Stimulated activated naive CD4-positive, alpha-beta T cell treated with Interleukin-2 at 50 U/mL for 16 hours (primary cell): ENCODE data around the gene NUDT10.
"Not testable (repeated sequence)": the region's sequence is repeated elsewhere in the genome, so short reads cannot be mapped to it uniquely, and the experiment has no call there.

Source experiments
- DNase-seq: peaks from one replicate; lab custom pipeline; 2025; lab: John Stamatoyannopoulos, UW

Gene NUDT10

GRCh38 chrX:51332188-51332942, at the start of gene NUDT10:
Gene NUDT10, plus strand, starts transcription at chrX:51332822. Its CDS starts 144 bp downstream, at chrX:51332966.
- DNase-seq: peak; percentile 19

DNA sequence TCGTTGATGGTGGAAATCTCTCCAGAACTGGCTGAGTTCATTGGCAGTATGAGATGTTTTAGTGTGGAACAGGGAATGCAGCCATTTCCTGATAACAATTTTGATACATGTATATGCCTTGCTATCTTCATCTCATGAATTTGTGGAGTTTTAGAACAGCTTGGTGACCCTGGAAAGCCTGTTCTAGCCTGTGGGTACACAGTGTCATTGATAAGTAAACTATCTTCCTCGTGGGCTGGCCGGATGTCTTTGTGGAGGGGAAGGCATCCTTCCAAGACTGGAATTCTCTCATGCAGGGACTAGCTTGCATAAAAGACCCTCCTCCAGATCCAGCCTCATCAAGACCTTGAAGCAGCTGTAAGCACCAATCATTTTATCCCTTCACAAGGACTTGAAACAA, 40.2 kb upstream of the NUDT10 start:
- DNase-seq: no peak

DNA sequence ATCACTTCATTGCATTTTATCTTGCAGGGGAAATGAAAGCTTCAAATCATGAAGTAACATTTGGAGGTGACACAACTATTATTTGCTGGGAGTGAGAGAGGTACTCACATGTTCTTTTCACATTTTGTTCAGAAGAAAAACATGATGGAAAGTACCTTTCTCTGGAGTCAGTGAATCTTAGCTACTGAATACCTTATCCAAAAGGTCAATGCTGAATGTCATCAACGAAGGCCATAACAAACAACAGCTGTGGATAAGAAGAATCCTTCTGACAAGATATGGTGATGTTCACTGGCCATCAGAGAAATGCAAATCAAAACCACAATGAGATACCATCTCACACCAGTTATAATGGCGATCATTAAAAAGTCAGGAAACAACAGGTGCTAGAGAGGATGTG, 36.5 kb upstream of the NUDT10 start:
- DNase-seq: no peak

- DNase-seq: no peak
These were observed 16.4 kb upstream of the NUDT10 start for GRCh38 chrX:51316271-51316670.

DNA sequence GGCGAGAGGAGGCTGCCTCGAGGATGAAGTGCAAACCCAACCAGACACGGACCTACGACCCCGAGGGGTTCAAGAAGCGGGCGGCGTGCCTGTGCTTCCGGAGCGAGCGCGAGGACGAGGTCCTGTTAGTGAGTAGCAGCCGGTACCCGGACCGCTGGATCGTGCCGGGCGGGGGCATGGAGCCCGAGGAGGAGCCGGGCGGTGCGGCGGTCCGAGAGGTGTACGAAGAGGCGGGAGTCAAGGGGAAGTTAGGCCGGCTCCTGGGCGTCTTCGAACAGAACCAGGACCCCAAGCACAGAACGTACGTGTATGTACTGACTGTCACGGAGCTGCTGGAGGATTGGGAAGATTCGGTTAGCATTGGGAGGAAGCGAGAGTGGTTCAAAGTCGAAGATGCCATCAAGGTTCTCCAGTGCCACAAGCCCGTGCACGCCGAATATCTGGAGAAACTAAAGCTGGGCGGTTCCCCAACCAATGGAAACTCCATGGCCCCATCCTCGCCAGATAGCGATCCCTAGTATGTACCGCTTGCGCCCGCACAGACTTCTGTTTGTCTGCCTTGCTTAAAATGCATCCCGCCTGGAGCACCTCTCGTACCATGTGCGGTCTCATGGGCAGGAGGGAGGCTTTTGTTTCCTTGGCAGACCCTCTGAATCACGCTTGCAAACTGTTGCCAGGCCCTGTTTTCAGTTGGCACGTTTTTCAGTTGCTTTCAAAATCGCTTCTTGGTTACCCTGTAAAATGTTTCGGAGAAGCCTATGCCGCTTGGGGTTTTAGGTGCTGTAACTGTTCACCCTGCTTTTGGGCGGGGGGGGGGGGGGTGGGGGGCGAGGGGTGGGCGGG, 542 bp downstream of the NUDT10 start:
- not testable (repeated sequence) for DNase-seq

GRCh38 chrX:51334276-51334675, 1.7 kb downstream of the NUDT10 start:
- no peak for DNase-seq

- DNase-seq: no peak
These were observed 4.0 kb downstream of the NUDT10 start for GRCh38 chrX:51336584-51336983.

DNA sequence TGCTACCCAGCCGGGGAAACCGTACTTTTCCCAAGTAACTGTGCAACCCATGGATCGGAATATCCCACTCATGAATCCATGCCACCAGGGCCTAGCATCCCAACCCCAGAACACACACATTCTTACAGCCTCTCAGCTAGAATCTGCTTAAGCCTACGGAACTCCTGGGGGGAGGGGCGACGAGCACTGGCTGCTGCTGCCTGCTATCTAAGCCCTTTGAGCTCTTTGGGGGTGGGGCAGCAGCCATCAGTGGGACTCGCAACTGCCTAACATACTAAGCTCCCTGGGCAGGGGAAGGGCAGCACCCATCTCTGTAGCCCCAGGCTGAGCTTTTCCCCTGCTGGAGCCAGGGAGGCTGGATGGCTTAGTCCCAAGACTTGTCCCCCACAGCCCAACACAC, 28.6 kb downstream of the NUDT10 start:
- no peak for DNase-seq

- no peak for DNase-seq
These were observed 44.0 kb downstream of the NUDT10 start for GRCh38 chrX:51376672-51377071.
